ENCODE results near the gene SLX4IP.

DNA sequence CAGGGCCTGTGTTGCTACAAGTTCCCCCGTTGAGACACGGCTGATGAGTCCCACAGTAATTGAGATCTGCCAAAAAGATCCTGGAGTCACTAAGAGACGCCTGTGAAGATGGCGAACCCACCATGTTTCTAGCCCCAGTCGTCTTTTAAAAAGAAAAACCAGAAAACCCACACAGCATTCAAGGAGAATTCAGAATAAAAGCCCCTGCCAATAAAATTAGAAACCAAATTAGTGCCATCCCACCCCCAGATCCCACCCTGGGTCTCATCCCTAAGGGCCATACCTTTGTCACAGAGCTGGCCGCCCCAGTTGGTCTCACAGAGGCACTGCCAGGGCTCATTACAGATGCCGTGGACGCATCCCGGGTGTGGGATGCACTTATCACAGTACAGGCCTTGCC, 217.1 kb downstream of the SLX4IP start:
- no peak for TF ChIP-seq POLR2A (IDR thresholded peaks at IDR 0.05)
- TF ChIP-seq, protein P1, sequence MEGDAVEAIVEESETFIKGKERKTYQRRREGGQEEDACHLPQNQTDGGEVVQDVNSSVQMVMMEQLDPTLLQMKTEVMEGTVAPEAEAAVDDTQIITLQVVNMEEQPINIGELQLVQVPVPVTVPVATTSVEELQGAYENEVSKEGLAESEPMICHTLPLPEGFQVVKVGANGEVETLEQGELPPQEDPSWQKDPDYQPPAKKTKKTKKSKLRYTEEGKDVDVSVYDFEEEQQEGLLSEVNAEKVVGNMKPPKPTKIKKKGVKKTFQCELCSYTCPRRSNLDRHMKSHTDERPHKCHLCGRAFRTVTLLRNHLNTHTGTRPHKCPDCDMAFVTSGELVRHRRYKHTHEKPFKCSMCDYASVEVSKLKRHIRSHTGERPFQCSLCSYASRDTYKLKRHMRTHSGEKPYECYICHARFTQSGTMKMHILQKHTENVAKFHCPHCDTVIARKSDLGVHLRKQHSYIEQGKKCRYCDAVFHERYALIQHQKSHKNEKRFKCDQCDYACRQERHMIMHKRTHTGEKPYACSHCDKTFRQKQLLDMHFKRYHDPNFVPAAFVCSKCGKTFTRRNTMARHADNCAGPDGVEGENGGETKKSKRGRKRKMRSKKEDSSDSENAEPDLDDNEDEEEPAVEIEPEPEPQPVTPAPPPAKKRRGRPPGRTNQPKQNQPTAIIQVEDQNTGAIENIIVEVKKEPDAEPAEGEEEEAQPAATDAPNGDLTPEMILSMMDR (IDR thresholded peaks at IDR 0.05), result no peak

Data from esophagus squamous epithelium (tissue), 4 donors.